HCT116 (cell line): ENCODE data around the gene PRKCZ.

Experiments used
- EGR1 ChIP-seq: IDR thresholded peaks from 2 replicates; pipeline ENCODE4 v1.6.1; 2012; ENCODE audit warnings: low read depth
- EZH2 ChIP-seq: fragments of 200-600 bp; sonication (generic); IDR thresholded peaks from 2 replicates; pipeline ENCODE4 v1.6.1; 2017; ENCODE audit warnings: antibody characterized with exemption, mixed run types
- EZH2phosphoT487 ChIP-seq: fragments of 200-600 bp; IDR thresholded peaks from 2 replicates; pipeline ENCODE4 v1.6.1; 2018; ENCODE audit warnings: antibody characterized with exemption, borderline replicate concordance
- FOSL1 ChIP-seq: IDR thresholded peaks from 2 replicates; pipeline ENCODE4 v1.6.1; 2012; ENCODE audit warnings: low read depth
- MAX ChIP-seq: IDR thresholded peaks from 2 replicates; pipeline ENCODE4 v1.6.1; 2012
- POLR2A ChIP-seq: IDR thresholded peaks from 2 replicates; pipeline ENCODE4 v1.7.0; 2011; ENCODE audit warnings: borderline replicate concordance; ENCODE audit not compliant: insufficient read depth, insufficient read length; ENCODE audit errors: extremely low read depth
- POLR2AphosphoS5 ChIP-seq: IDR thresholded peaks from 2 replicates; pipeline ENCODE4 v1.6.1; 2011; ENCODE audit warnings: mild to moderate bottlenecking, low read depth, low read length, moderate library complexity
- SIN3A ChIP-seq: IDR thresholded peaks from 2 replicates; pipeline ENCODE4 v1.6.1; 2012; ENCODE audit warnings: low read depth
- YY1 ChIP-seq: IDR thresholded peaks from 2 replicates; pipeline ENCODE4 v1.6.1; 2011; ENCODE audit warnings: low read length, low read depth, moderate library complexity, mild to moderate bottlenecking; ENCODE audit not compliant: insufficient replicate concordance; ENCODE audit errors: extremely low read depth
- ZNF274 ChIP-seq: fragments of 200-500 bp; sonication (Bioruptor generic); IDR thresholded peaks from 2 replicates; pipeline ENCODE4 v1.6.1; 2014; ENCODE audit warnings: mild to moderate bottlenecking, low read depth, low read length, inconsistent platforms
- TF ChIP-seq, protein P1 (sequence below), 3 experiments: fragments of 200-600 bp in 1 of 3; sonication (generic) in 1 of 3; IDR thresholded peaks in 2 of 3; conservative IDR thresholded peaks in 1 of 3; 2 replicates each; pipeline ENCODE4 v1.5.1; 2012 to 2017; ENCODE audit warnings: low read depth in 2 of 3, low read length in 2 of 3, antibody characterized with exemption in 1 of 3, borderline replicate concordance in 1 of 3, control low read depth in 1 of 3, mild to moderate bottlenecking in 1 of 3, mixed read lengths in 1 of 3, mixed run types in 1 of 3, moderate library complexity in 1 of 3; ENCODE audit not compliant: insufficient read depth in 1 of 3
- TF ChIP-seq, protein P2 (sequence below): IDR thresholded peaks from 2 replicates; pipeline ENCODE4 v1.6.1; 2012; ENCODE audit warnings: low read depth

GRCh38 chr1:2169200-2169836 is 119.1 kb downstream of the PRKCZ start:
- TF ChIP-seq, protein P1, sequence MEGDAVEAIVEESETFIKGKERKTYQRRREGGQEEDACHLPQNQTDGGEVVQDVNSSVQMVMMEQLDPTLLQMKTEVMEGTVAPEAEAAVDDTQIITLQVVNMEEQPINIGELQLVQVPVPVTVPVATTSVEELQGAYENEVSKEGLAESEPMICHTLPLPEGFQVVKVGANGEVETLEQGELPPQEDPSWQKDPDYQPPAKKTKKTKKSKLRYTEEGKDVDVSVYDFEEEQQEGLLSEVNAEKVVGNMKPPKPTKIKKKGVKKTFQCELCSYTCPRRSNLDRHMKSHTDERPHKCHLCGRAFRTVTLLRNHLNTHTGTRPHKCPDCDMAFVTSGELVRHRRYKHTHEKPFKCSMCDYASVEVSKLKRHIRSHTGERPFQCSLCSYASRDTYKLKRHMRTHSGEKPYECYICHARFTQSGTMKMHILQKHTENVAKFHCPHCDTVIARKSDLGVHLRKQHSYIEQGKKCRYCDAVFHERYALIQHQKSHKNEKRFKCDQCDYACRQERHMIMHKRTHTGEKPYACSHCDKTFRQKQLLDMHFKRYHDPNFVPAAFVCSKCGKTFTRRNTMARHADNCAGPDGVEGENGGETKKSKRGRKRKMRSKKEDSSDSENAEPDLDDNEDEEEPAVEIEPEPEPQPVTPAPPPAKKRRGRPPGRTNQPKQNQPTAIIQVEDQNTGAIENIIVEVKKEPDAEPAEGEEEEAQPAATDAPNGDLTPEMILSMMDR (IDR thresholded peaks at IDR 0.05 in 2 of 3, conservative IDR thresholded peaks at IDR 0.05 in 1 of 3; ENCODE audit: borderline replicate concordance in 1 of 3, insufficient read depth in 1 of 3, low read depth in 2 of 3, low read length in 2 of 3) = no peak
- TF ChIP-seq EZH2 (no peak), POLR2A (no peak), FOSL1 (no peak), POLR2AphosphoS5 (no peak), MAX (no peak), EGR1 (no peak), SIN3A (no peak), YY1 (no peak), ZNF274 (no peak), EZH2phosphoT487 (no peak)
- TF ChIP-seq, protein P2, sequence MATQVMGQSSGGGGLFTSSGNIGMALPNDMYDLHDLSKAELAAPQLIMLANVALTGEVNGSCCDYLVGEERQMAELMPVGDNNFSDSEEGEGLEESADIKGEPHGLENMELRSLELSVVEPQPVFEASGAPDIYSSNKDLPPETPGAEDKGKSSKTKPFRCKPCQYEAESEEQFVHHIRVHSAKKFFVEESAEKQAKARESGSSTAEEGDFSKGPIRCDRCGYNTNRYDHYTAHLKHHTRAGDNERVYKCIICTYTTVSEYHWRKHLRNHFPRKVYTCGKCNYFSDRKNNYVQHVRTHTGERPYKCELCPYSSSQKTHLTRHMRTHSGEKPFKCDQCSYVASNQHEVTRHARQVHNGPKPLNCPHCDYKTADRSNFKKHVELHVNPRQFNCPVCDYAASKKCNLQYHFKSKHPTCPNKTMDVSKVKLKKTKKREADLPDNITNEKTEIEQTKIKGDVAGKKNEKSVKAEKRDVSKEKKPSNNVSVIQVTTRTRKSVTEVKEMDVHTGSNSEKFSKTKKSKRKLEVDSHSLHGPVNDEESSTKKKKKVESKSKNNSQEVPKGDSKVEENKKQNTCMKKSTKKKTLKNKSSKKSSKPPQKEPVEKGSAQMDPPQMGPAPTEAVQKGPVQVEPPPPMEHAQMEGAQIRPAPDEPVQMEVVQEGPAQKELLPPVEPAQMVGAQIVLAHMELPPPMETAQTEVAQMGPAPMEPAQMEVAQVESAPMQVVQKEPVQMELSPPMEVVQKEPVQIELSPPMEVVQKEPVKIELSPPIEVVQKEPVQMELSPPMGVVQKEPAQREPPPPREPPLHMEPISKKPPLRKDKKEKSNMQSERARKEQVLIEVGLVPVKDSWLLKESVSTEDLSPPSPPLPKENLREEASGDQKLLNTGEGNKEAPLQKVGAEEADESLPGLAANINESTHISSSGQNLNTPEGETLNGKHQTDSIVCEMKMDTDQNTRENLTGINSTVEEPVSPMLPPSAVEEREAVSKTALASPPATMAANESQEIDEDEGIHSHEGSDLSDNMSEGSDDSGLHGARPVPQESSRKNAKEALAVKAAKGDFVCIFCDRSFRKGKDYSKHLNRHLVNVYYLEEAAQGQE = no peak
